HUES64 (cell line): ENCODE data around the gene SUGCT.

ENCODE experiments used
- H3K27ac ChIP-seq: 2 replicates; pipeline ENCODE4 v1.7.0; 2013; ENCODE audit warnings: low read depth, low read length, inconsistent platforms
- H3K27me3 ChIP-seq: 2 replicates; pipeline ENCODE4 v1.6.1; 2013; ENCODE audit warnings: mild to moderate bottlenecking, low read length; ENCODE audit not compliant: insufficient read depth
- H3K36me3 ChIP-seq: 2 replicates; pipeline ENCODE4 v1.6.1; 2013; ENCODE audit warnings: mild to moderate bottlenecking, low read length; ENCODE audit not compliant: insufficient read depth
- H3K4me1 ChIP-seq: 2 replicates; pipeline ENCODE4 v1.6.1; 2013; ENCODE audit warnings: mild to moderate bottlenecking, low read length, moderate library complexity; ENCODE audit not compliant: insufficient read depth
- H3K4me3 ChIP-seq: 2 replicates; pipeline ENCODE4 v1.5.1; 2013; ENCODE audit warnings: mild to moderate bottlenecking, low read length, moderate library complexity
- H3K9ac ChIP-seq: 2 replicates; pipeline ENCODE4 v1.6.1; 2013; ENCODE audit warnings: mild to moderate bottlenecking, low read depth, low read length
- H3K9me3 ChIP-seq: 2 replicates; pipeline ENCODE4 v1.6.1; 2013; ENCODE audit warnings: low read depth, low read length; ENCODE audit not compliant: insufficient read depth
- WGBS: fragments of 150-250, 120-280 bp; methylation state at CpG from one replicate; pipeline ENCODE4 v1.1.7; 2013; ENCODE audit warnings: missing lambda C conversion rate; 5-methylcytosine and 5-hydroxymethylcytosine counted together

SUGCT gene

DNA sequence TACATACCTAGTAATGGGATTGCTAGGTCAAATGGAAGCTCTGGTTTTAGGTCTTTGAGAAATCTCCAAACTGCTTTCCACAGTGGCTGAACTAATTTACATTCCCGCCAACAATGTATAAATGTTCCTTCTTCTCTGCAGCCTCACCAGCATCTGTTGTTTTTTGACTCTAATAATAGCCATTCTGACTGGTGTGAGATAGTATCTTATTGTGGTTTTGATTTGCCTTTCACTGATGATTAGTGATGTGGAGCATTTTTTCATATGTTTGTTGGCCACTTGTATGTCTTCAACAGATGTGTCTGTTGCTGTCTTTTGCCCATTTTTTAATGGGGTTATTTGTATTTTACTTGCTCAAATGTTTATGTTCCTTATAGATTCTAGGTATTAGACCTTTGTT, 675.5 kb downstream of the SUGCT start:
- Histone ChIP-seq H3K4me3 (no peak overlapping the region), H3K9ac (no peak overlapping the region), H3K4me1 (no peaks in the 10 kb centered on the region), H3K27me3 (no peaks in the 10 kb centered on the region), H3K36me3 (no peaks in the 10 kb centered on the region), H3K27ac (no peak overlapping the region), H3K9me3 (no peaks in the 10 kb centered on the region)
- 100% methylated on average over 1 of the region's 1 CpG for WGBS

GRCh38 chr7:40811666-40812065, 676.9 kb downstream of the SUGCT start:
- H3K4me1 ChIP-seq = no peaks in the 10 kb centered on the region
- no peaks in the 10 kb centered on the region for H3K27me3 ChIP-seq
- H3K27ac ChIP-seq = no peak overlapping the region
- no peaks in the 10 kb centered on the region for H3K36me3 ChIP-seq
- no peak overlapping the region for H3K9ac ChIP-seq
- no peak overlapping the region for H3K4me3 ChIP-seq
- H3K9me3 ChIP-seq = no peaks in the 10 kb centered on the region
- WGBS = 100% methylated on average over 1 of the region's 1 CpG

DNA sequence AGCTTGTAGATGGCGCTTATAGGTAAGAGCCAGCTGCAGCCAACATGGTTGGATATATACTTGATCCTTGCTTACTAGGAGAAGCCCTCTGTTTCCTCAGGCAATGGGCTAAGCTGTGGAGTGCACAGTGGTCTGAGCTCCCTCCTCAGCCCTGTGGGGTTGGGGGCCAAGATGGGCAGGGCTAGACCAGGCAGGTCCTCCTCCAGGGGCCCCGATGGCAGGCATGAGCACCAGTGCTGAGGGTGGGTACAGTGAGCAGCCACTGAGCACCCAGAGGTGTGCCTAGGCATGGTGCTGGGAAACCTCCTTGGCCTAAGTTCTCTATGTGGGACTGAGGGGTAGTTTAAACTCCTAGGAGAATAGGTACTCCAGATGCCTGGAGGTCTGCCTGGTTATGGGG, 680.2 kb downstream of the SUGCT start:
- 94% methylated on average over 2 of the region's 2 CpGs for WGBS
- Histone ChIP-seq H3K4me3 (no peak overlapping the region), H3K36me3 (no peaks in the 10 kb centered on the region), H3K9ac (no peak overlapping the region), H3K9me3 (no peaks in the 10 kb centered on the region), H3K27me3 (no peaks in the 10 kb centered on the region), H3K4me1 (no peaks in the 10 kb centered on the region), H3K27ac (no peak overlapping the region)

GRCh38 chr7:40815512-40815911, 680.7 kb downstream of the SUGCT start:
- H3K36me3 ChIP-seq = no peaks in the 10 kb centered on the region
- WGBS = 93% methylated on average over 4 of the region's 4 CpGs
- no peaks in the 10 kb centered on the region for H3K4me1 ChIP-seq
- no peak overlapping the region for H3K27ac ChIP-seq
- no peaks in the 10 kb centered on the region for H3K27me3 ChIP-seq
- H3K9me3 ChIP-seq = no peaks in the 10 kb centered on the region
- no peak overlapping the region for H3K9ac ChIP-seq
- no peak overlapping the region for H3K4me3 ChIP-seq

GRCh38 chr7:40822861-40823260, 688.1 kb downstream of the SUGCT start:
- H3K4me1 ChIP-seq = peaks cover 21% of the 10 kb centered on the region
- 92% methylated on average over 1 of the region's 1 CpG for WGBS
- no peaks in the 10 kb centered on the region for H3K27me3 ChIP-seq

DNA sequence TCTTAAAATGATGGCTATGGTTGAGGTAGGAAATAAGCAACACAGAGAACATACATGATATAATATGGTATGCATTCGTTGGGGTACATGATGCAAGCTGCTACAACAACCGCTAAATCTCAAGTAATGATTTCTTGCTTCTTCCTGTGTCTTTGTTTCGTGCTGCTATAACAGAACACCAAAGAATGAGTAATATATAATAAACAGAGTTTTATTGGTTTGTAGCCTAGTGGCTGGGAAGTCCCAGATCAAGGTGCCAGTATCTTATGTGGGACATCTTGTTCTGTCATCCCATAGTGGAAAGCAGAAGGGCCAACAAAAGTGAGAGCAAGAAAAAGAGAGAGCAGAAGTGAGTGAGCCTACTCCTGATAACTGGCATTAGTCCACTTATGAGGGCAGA, 689.7 kb downstream of the SUGCT start:
- H3K4me3 ChIP-seq = no peak overlapping the region
- no peaks in the 10 kb centered on the region for H3K27me3 ChIP-seq
- WGBS = 100% methylated on average over 3 of the region's 3 CpGs
- H3K27ac ChIP-seq = no peak overlapping the region
- peaks cover 21% of the 10 kb centered on the region for H3K4me1 ChIP-seq
- no peaks in the 10 kb centered on the region for H3K36me3 ChIP-seq
- H3K9me3 ChIP-seq = no peaks in the 10 kb centered on the region
- no peak overlapping the region for H3K9ac ChIP-seq

More at GRCh38 chr7:40822861-40823260, 688.1 kb downstream of the SUGCT start:
- Histone ChIP-seq H3K27ac (no peak overlapping the region), H3K9me3 (no peaks in the 10 kb centered on the region), H3K4me3 (no peak overlapping the region), H3K36me3 (no peaks in the 10 kb centered on the region), H3K9ac (no peak overlapping the region)

- H3K27ac ChIP-seq = peak overlapping the region; percentile 20
These were observed 691.8 kb downstream of the SUGCT start for GRCh38 chr7:40826411-40827221.

GRCh38 chr7:40827222-40828085, 692.6 kb downstream of the SUGCT start:
- H3K27me3 ChIP-seq = no peaks in the 10 kb centered on the region
- no peaks in the 10 kb centered on the region for H3K36me3 ChIP-seq
- WGBS = 76% methylated on average over 10 of the region's 10 CpGs
- H3K27ac ChIP-seq = peak overlapping the region; percentile 20
- H3K9ac ChIP-seq = peak overlapping the region; percentile 66; the same call in 1 of the 2 replicates
- no peaks in the 10 kb centered on the region for H3K9me3 ChIP-seq
- H3K4me3 ChIP-seq = no peak overlapping the region
- H3K4me1 ChIP-seq = peaks cover 21% of the 10 kb centered on the region

More at GRCh38 chr7:40826411-40827221, 691.8 kb downstream of the SUGCT start:
- no peak overlapping the region for H3K4me3 ChIP-seq
- H3K27me3 ChIP-seq = no peaks in the 10 kb centered on the region
- peak overlapping the region; percentile 66; the same call in 1 of the 2 replicates for H3K9ac ChIP-seq
- WGBS = 64% methylated on average over 2 of the region's 3 CpGs
- no peaks in the 10 kb centered on the region for H3K9me3 ChIP-seq
- H3K4me1 ChIP-seq = peaks cover 21% of the 10 kb centered on the region
- H3K36me3 ChIP-seq = no peaks in the 10 kb centered on the region

- Histone ChIP-seq H3K27me3 (no peaks in the 10 kb centered on the region), H3K36me3 (no peaks in the 10 kb centered on the region), H3K9me3 (no peaks in the 10 kb centered on the region), H3K4me1 (peaks cover 33% of the 10 kb centered on the region), H3K9ac (no peak overlapping the region), H3K27ac (no peak overlapping the region), H3K4me3 (no peak overlapping the region)
- 96% methylated on average over 10 of the region's 10 CpGs for WGBS
These were observed 694.1 kb downstream of the SUGCT start for GRCh38 chr7:40828686-40829600.

DNA sequence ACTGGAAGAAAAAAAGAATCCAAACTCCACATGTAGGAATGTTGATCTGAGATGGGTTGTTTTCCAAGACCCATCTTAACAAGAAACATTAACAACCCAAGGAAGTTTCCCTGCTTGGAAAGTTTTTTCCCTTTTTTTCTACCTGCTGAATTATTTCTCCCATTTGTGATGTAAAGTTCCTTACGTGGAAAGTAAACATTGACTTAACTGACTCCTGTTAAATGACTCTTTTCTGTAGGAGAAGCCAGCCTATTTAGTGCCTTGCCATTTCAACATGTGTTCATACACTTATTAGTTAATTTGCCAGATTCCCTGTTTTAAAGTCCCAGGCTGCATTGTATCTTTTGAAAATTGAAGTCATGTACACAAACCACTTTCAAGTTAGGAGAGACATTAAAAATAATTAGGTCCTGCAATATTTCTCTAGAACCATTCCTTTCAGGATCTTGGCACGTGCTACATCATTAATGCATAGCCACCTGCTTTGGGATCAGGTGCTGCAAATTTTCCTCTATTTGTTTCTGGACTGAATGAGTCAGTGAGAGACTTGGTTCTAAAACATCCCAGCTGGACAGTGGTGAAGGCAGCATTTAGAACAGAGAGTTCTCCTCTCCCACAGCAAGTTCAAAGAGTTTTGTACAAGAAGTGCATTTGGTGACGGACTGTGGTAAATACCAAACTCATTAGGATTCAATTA, 698.5 kb downstream of the SUGCT start:
- 65% methylated on average over 2 of the region's 3 CpGs for WGBS
- H3K27ac ChIP-seq = no peak overlapping the region
- H3K4me3 ChIP-seq = no peak overlapping the region
- peaks cover 17% of the 10 kb centered on the region for H3K4me1 ChIP-seq
- no peaks in the 10 kb centered on the region for H3K36me3 ChIP-seq
- H3K9ac ChIP-seq = no peak overlapping the region
- H3K9me3 ChIP-seq = no peaks in the 10 kb centered on the region
- H3K27me3 ChIP-seq = no peaks in the 10 kb centered on the region
